Measurements from ENCODE around the gene RAB11FIP3. TPM values are rescaled to one million over a fixed set of nuclear protein-coding genes. Genes with fewer than 3 reads are reported as not detected.
"Not testable (repeated sequence)": the region's sequence is repeated elsewhere in the genome, so short reads cannot be mapped to it uniquely, and the experiment has no call there.

The RAB11FIP3 gene
- total RNA-seq, 1 experiment from 2014 or later: 6.5 TPM

GRCh38 chr16:391885-392335 is 33.5 kb upstream of the RAB11FIP3 start:
- peak; percentile 64 for DNase-seq (ENCODE audit: low read depth)

- DNase-seq (ENCODE audit: low read depth): no peak
Measured at GRCh38 chr16:392450-393030, 32.9 kb upstream of the RAB11FIP3 start.

- no peak for DNase-seq (ENCODE audit: low read depth)
Measured at GRCh38 chr16:396199-396598, 29.2 kb upstream of the RAB11FIP3 start.

GRCh38 chr16:396605-397004 is 28.8 kb upstream of the RAB11FIP3 start:
- DNase-seq (ENCODE audit: low read depth): peak; percentile 50

- DNase-seq (ENCODE audit: low read depth): peak; percentile 33
Measured at GRCh38 chr16:397135-397661, 28.3 kb upstream of the RAB11FIP3 start, which contains the start of gene NME4. Gene NME4, plus strand, starts transcription at chr16:397199. Its CDS starts 24 bp downstream, at chr16:397223.

GRCh38 chr16:397736-398332 is 27.6 kb upstream of the RAB11FIP3 start:
- DNase-seq (ENCODE audit: low read depth): peak; percentile 58

- no peak for DNase-seq (ENCODE audit: low read depth)
Measured at GRCh38 chr16:398561-399339, 26.7 kb upstream of the RAB11FIP3 start.

GRCh38 chr16:399340-400019 is 26.0 kb upstream of the RAB11FIP3 start:
- no peak for DNase-seq (ENCODE audit: low read depth)

- no peak for DNase-seq (ENCODE audit: low read depth)
Measured at GRCh38 chr16:400061-400591, 25.3 kb upstream of the RAB11FIP3 start.

- DNase-seq (ENCODE audit: low read depth): peak; percentile 80
Measured at GRCh38 chr16:401468-402348, 23.7 kb upstream of the RAB11FIP3 start, which contains the start of gene DECR2. Gene DECR2, plus strand, starts transcription at chr16:401885. Its CDS starts 79 bp downstream, at chr16:401964.

- no peak for DNase-seq (ENCODE audit: low read depth)
Measured at GRCh38 chr16:404971-405486, 20.4 kb upstream of the RAB11FIP3 start.

GRCh38 chr16:405548-406506 is 19.6 kb upstream of the RAB11FIP3 start:
- DNase-seq (ENCODE audit: low read depth): no peak

GRCh38 chr16:407253-407652 is 18.2 kb upstream of the RAB11FIP3 start:
- DNase-seq (ENCODE audit: low read depth): no peak

- no peak for DNase-seq (ENCODE audit: low read depth)
Measured at GRCh38 chr16:410516-411178, 14.8 kb upstream of the RAB11FIP3 start.

GRCh38 chr16:411576-412265 is 13.7 kb upstream of the RAB11FIP3 start:
- DNase-seq (ENCODE audit: low read depth): no peak

GRCh38 chr16:414395-415169 is 10.9 kb upstream of the RAB11FIP3 start:
- DNase-seq (ENCODE audit: low read depth): no peak

GRCh38 chr16:415170-415498 is 10.3 kb upstream of the RAB11FIP3 start:
- DNase-seq (ENCODE audit: low read depth): not testable (repeated sequence)
